ENCODE measurements around the gene KCNJ6. TPM values are rescaled to one million over a fixed set of nuclear protein-coding genes. Genes with fewer than 3 reads are reported as not detected.
"Not testable (repeated sequence)": the region's sequence is repeated elsewhere in the genome, so short reads cannot be mapped to it uniquely, and the experiment has no call there.

Gene KCNJ6
- total RNA-seq, 2 experiments from 2014 or later: not detected

GRCh38 chr21:37593015-37593414 is 323.2 kb downstream of the KCNJ6 start:
- H3K4me1 Mint-ChIP-seq: peaks cover 4% of the 10 kb centered on the region
- no peaks in the 10 kb centered on the region for H3K27me3 Mint-ChIP-seq
- H3K27ac Mint-ChIP-seq: no peak overlapping the region
- POLR2A ChIA-PET: no interaction called here
- no peak for DNase-seq
- no peaks in the 10 kb centered on the region for H3K9me3 Mint-ChIP-seq
- peak; percentile 50 for ATAC-seq (ENCODE audit: low read depth)
- H3K36me3 Mint-ChIP-seq: no peaks in the 10 kb centered on the region
- no peak overlapping the region for H3K4me3 Mint-ChIP-seq

DNA sequence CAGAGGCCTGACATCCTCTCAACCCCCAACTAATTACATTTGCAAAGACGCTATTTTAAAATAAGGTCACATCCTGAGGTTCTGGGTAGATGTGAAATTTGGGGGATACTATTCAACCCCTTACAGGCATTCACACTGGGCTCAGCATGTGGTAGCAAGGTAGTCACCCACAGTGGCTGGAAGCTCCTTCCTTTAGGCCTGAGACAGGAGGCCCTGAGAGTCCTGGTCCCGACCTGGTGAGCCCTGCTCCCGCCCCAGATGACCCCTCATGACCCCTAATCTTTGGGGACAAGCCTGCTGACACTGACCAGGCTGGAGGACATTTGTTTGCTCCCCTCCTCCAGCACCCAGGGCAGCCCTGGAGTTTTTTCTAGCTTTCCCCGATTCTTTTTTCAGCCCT is 323.8 kb downstream of the KCNJ6 start:
- POLR2A ChIA-PET: no interaction called here
- no peak for ATAC-seq (ENCODE audit: low read depth)
- H3K4me3 Mint-ChIP-seq: no peak overlapping the region
- H3K27ac Mint-ChIP-seq: no peak overlapping the region
- H3K27me3 Mint-ChIP-seq: no peaks in the 10 kb centered on the region
- no peaks in the 10 kb centered on the region for H3K36me3 Mint-ChIP-seq
- no peak for DNase-seq
- peaks cover 4% of the 10 kb centered on the region for H3K4me1 Mint-ChIP-seq
- H3K9me3 Mint-ChIP-seq: no peaks in the 10 kb centered on the region

DNA sequence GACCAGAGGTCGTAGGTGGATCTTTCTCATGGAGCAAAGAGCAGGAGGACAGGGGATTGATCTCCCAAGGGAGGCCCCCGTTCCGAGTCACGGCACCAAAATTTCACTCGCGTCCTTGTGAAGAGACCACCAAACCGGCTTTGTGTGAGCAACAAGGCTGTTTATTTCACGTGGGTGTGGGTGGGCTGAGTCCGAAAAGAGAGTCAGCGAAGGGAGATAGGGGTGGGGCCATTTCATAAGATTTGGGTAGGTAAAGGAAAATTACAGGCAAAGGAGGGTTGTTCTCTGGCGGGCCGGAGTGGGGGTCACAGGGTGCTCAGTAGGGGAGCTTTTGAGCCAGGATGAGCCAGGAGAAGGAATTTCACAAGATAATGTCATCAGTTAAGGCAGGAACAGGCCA is 324.3 kb downstream of the KCNJ6 start:
- DNase-seq; H3K27me3 Mint-ChIP-seq; H3K27ac Mint-ChIP-seq; H3K4me1 Mint-ChIP-seq; ATAC-seq (ENCODE audit: low read depth); H3K4me3 Mint-ChIP-seq; H3K36me3 Mint-ChIP-seq; H3K9me3 Mint-ChIP-seq; POLR2A ChIA-PET: not testable (repeated sequence)

DNA sequence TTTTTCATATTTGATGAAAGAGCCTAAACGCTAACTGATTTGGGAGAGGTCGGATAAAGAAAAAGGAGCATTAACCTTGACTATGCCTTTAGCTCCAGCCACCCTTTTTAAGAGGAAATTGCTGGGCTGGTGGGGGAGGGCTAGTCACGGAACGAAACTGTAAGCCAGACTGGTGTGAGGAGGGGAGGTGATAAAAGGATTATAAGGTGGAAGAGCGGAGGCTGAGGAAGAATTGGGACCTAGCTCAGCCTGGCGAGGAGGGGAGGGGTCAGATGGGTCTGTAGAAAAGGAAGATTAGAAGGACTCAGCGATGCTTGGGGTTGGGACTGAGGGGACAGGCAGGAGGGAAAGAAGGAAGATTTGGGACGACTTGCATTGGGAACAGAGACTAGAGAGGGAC is 325.4 kb downstream of the KCNJ6 start:
- H3K27me3 Mint-ChIP-seq; ATAC-seq (ENCODE audit: low read depth); H3K4me1 Mint-ChIP-seq; H3K9me3 Mint-ChIP-seq; H3K27ac Mint-ChIP-seq; H3K36me3 Mint-ChIP-seq; DNase-seq; H3K4me3 Mint-ChIP-seq: not testable (repeated sequence)
- POLR2A ChIA-PET: interaction anchor here (0.5 kb wide), 2 partner anchors 376 to 378 kb away, joined by 4 to 5 read pairs; no protein-coding TSS in a partner anchor

- H3K9me3 Mint-ChIP-seq; ATAC-seq (ENCODE audit: low read depth); H3K4me3 Mint-ChIP-seq; H3K36me3 Mint-ChIP-seq; DNase-seq; H3K27ac Mint-ChIP-seq; H3K27me3 Mint-ChIP-seq; POLR2A ChIA-PET; H3K4me1 Mint-ChIP-seq: not testable (repeated sequence)
Observed at GRCh38 chr21:37588644-37589043, 327.6 kb downstream of the KCNJ6 start.

DNA sequence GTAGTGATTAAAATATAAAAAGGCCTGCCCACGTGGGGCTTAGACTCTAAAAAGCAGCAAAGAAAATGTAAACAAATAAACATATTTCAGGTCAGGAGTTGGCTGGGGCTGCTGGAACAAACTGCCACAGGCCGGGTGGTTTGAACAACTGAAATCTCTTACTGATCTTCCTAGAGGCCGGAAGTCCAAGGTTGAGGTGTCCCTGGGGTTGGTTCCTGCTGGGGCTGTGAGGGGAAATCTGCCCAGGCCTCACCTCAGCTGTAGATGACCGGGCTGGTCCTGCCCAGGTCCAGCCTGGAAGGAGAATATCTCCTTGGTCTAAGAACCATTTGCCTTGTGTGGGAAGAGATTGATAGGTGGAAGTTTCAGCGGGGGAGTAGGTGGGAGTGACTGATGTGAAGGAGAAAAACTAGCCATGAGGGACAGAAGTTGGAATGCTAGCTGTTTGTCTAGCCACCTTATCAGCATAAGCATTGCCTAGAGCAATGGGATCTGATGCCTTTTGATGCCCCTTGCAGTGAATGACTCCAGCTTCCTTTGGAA is 328.6 kb downstream of the KCNJ6 start:
- Mint-ChIP-seq H3K4me3 (no peak overlapping the region), H3K27ac (no peak overlapping the region), H3K4me1 (no peaks in the 10 kb centered on the region), H3K9me3 (no peaks in the 10 kb centered on the region), H3K36me3 (no peaks in the 10 kb centered on the region), H3K27me3 (peaks cover 5% of the 10 kb centered on the region)
- POLR2A ChIA-PET: no interaction called here
- DNase-seq (no peak), ATAC-seq (ENCODE audit: low read depth) (no peak)

- no peak overlapping the region for H3K27ac Mint-ChIP-seq
- POLR2A ChIA-PET: no interaction called here
- H3K27me3 Mint-ChIP-seq: peaks cover 5% of the 10 kb centered on the region
- no peaks in the 10 kb centered on the region for H3K36me3 Mint-ChIP-seq
- no peaks in the 10 kb centered on the region for H3K9me3 Mint-ChIP-seq
- DNase-seq (no peak), ATAC-seq (ENCODE audit: low read depth) (no peak)
- no peaks in the 10 kb centered on the region for H3K4me1 Mint-ChIP-seq
- H3K4me3 Mint-ChIP-seq: no peak overlapping the region
Observed at GRCh38 chr21:37587203-37587602, 329.1 kb downstream of the KCNJ6 start.

- POLR2A ChIA-PET: no interaction called here
- Mint-ChIP-seq H3K27me3 (peaks cover 5% of the 10 kb centered on the region), H3K4me1 (peaks cover 4% of the 10 kb centered on the region), H3K27ac (no peak overlapping the region), H3K4me3 (no peak overlapping the region), H3K36me3 (no peaks in the 10 kb centered on the region), H3K9me3 (peaks cover 9% of the 10 kb centered on the region)
- ATAC-seq (ENCODE audit: low read depth) (no peak), DNase-seq (no peak)
Observed at GRCh38 chr21:37582590-37582989, 333.7 kb downstream of the KCNJ6 start.

GRCh38 chr21:37580666-37581065 is 335.6 kb downstream of the KCNJ6 start:
- no peak for DNase-seq
- POLR2A ChIA-PET: no interaction called here
- H3K27ac Mint-ChIP-seq: no peak overlapping the region
- H3K27me3 Mint-ChIP-seq: peaks cover 3% of the 10 kb centered on the region
- no peaks in the 10 kb centered on the region for H3K36me3 Mint-ChIP-seq
- peaks cover 4% of the 10 kb centered on the region for H3K4me1 Mint-ChIP-seq
- no peak for ATAC-seq (ENCODE audit: low read depth)
- H3K9me3 Mint-ChIP-seq: peaks cover 9% of the 10 kb centered on the region
- H3K4me3 Mint-ChIP-seq: no peak overlapping the region

GRCh38 chr21:37579356-37579755 is 336.9 kb downstream of the KCNJ6 start:
- H3K4me1 Mint-ChIP-seq: peaks cover 4% of the 10 kb centered on the region
- no peaks in the 10 kb centered on the region for H3K27me3 Mint-ChIP-seq
- POLR2A ChIA-PET: no interaction called here
- DNase-seq (no peak), ATAC-seq (ENCODE audit: low read depth) (no peak)
- H3K9me3 Mint-ChIP-seq: peaks cover 9% of the 10 kb centered on the region
- H3K36me3 Mint-ChIP-seq: no peaks in the 10 kb centered on the region
- no peak overlapping the region for H3K27ac Mint-ChIP-seq
- H3K4me3 Mint-ChIP-seq: no peak overlapping the region

- H3K27ac Mint-ChIP-seq: no peak overlapping the region
- H3K36me3 Mint-ChIP-seq: no peaks in the 10 kb centered on the region
- H3K4me3 Mint-ChIP-seq: no peak overlapping the region
- no peak for ATAC-seq (ENCODE audit: low read depth)
- no peaks in the 10 kb centered on the region for H3K27me3 Mint-ChIP-seq
- peaks cover 4% of the 10 kb centered on the region for H3K4me1 Mint-ChIP-seq
- POLR2A ChIA-PET: no interaction called here
- peaks cover 9% of the 10 kb centered on the region for H3K9me3 Mint-ChIP-seq
- DNase-seq: no peak
Observed at GRCh38 chr21:37578471-37579126, 337.7 kb downstream of the KCNJ6 start.

GRCh38 chr21:37576929-37577328 is 339.3 kb downstream of the KCNJ6 start:
- H3K4me1 Mint-ChIP-seq; H3K27me3 Mint-ChIP-seq; H3K4me3 Mint-ChIP-seq; H3K9me3 Mint-ChIP-seq; ATAC-seq (ENCODE audit: low read depth); DNase-seq; H3K27ac Mint-ChIP-seq; POLR2A ChIA-PET; H3K36me3 Mint-ChIP-seq: not testable (repeated sequence)

- Mint-ChIP-seq H3K27me3 (no peaks in the 10 kb centered on the region), H3K36me3 (no peaks in the 10 kb centered on the region), H3K4me3 (no peak overlapping the region), H3K4me1 (peaks cover 2% of the 10 kb centered on the region), H3K27ac (no peak overlapping the region), H3K9me3 (peaks cover 7% of the 10 kb centered on the region)
- POLR2A ChIA-PET: no interaction called here
- ATAC-seq (ENCODE audit: low read depth) (no peak), DNase-seq (no peak)
Observed at GRCh38 chr21:37575580-37575979, 340.7 kb downstream of the KCNJ6 start.

- ATAC-seq (ENCODE audit: low read depth) (no peak), DNase-seq (no peak)
- Mint-ChIP-seq H3K27me3 (no peaks in the 10 kb centered on the region), H3K4me3 (no peak overlapping the region), H3K36me3 (no peaks in the 10 kb centered on the region), H3K9me3 (peaks cover 7% of the 10 kb centered on the region), H3K27ac (no peak overlapping the region), H3K4me1 (no peaks in the 10 kb centered on the region)
- POLR2A ChIA-PET: no interaction called here
Observed at GRCh38 chr21:37574751-37575150, 341.5 kb downstream of the KCNJ6 start.
